ENCODE results near the gene HSDL2. TPM values are rescaled to one million over a fixed set of nuclear protein-coding genes. Genes with fewer than 3 reads are reported as not detected.

Gene HSDL2
- total RNA-seq, 6 experiments from 2014 or later: 31.7 to 38.6 (median 33.5) TPM

DNA sequence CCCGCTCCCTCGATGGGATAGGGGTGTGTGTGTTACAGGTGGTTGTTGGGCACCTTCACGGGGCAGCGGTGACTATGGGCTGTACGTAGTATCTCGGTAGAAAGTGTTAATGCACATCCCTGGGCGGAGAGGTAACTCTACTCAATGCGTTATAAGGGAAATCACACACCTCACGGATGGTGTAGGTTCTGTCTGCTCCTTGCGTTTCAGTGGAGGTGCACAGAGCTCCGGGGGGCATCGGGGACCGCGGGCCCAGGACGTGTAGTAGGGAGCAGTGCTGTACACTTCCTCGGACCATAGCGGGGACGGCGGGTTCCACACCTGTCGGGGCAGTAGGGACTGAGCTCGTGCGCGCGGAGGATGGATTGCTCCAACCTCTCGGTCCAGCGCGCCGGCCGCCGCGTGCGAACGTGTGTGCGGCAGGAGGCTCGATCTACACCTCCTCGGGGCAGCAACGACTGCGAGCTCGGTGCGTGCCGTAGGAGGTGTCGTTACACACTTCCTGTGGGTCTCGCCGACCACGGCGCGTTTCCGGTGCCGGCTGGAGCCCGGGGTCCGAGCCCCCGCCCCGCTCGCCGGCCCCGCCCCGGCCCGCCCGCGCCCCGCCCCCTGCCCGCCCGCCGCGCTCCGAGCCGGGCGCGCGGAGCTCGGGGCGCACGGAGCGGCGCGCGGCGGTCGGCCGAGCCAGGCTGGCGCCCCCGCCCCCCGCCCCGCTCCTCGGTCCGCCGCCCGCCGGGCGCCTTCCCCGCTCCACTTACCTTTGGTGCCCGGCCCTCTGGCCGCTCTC is 106.5 kb downstream of the HSDL2 start, which contains the start of gene KIAA1958:
TSS of gene KIAA1958 (plus strand) at position 607 of the 787 bp plus-strand sequence. CDS start 87,254 bp downstream, outside the sequence.
- Mint-ChIP-seq H3K4me3 (peak within 1 kb of the TSS; percentile 99), H3K27ac (peak within 1 kb of the TSS; percentile 82)

DNA sequence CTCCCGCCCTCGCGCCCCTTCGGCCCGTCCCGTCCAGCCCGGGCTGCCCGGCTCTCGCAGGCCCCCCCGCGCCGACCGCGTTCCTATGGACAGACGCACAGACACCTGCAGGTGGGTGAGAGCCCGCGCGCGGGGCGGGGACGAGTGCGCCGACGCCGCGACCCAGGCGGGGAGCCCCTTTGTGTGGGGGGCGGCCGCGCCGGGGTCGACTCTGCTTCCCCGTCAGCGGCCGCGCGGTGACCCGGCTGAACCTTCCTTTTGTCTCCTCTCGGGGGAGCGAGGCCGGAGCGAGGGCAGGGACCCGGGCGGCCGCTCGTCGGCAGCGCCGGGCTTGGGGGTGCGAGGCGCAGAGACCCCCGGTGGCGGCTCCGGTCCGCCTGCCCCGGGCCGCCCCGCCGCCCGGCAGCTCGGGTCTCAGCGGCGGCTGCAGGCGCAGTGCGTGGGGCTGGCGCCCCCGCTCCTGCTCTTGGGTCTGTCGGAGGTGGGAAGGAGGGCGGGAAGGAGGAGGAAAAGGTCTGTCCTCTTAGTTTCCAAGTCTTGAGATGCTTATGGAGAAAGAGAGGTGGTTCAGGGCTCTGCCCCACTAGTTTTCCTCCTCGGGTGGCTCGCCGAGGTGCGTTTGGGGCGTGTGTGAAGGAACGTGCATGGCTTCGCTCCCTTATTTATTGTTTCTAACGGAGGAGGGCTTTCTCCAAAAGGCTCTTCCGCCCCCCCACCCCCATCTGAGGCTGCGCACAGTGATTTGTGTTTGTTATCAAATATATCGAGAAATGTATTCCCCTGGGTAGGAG is 107.3 kb downstream of the HSDL2 start:
- DNase-seq: peak; percentile 18
- H3K27me3 Mint-ChIP-seq (ENCODE audit: insufficient read depth): no peaks in the 10 kb centered on the region; the same call in 1 of the 2 replicates
- H3K4me3 Mint-ChIP-seq: peak overlapping the region; percentile 99

More for the DNA sequence above, 106.5 kb downstream of the HSDL2 start, which contains the start of gene KIAA1958:
- Mint-ChIP-seq H3K9me3 (no peaks in the 10 kb centered on the region), H3K4me1 (ENCODE audit: low read depth) (peaks cover 52% of the 10 kb centered on the region), H3K27me3 (ENCODE audit: insufficient read depth) (no peaks in the 10 kb centered on the region; the same call in 1 of the 2 replicates), H3K36me3 (ENCODE audit: low read depth) (no peaks in the 10 kb centered on the region)
- TF ChIP-seq, protein P1, sequence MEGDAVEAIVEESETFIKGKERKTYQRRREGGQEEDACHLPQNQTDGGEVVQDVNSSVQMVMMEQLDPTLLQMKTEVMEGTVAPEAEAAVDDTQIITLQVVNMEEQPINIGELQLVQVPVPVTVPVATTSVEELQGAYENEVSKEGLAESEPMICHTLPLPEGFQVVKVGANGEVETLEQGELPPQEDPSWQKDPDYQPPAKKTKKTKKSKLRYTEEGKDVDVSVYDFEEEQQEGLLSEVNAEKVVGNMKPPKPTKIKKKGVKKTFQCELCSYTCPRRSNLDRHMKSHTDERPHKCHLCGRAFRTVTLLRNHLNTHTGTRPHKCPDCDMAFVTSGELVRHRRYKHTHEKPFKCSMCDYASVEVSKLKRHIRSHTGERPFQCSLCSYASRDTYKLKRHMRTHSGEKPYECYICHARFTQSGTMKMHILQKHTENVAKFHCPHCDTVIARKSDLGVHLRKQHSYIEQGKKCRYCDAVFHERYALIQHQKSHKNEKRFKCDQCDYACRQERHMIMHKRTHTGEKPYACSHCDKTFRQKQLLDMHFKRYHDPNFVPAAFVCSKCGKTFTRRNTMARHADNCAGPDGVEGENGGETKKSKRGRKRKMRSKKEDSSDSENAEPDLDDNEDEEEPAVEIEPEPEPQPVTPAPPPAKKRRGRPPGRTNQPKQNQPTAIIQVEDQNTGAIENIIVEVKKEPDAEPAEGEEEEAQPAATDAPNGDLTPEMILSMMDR (IDR thresholded peaks at IDR 0.05): no peak
- DNase-seq: peak; percentile 72

DNA sequence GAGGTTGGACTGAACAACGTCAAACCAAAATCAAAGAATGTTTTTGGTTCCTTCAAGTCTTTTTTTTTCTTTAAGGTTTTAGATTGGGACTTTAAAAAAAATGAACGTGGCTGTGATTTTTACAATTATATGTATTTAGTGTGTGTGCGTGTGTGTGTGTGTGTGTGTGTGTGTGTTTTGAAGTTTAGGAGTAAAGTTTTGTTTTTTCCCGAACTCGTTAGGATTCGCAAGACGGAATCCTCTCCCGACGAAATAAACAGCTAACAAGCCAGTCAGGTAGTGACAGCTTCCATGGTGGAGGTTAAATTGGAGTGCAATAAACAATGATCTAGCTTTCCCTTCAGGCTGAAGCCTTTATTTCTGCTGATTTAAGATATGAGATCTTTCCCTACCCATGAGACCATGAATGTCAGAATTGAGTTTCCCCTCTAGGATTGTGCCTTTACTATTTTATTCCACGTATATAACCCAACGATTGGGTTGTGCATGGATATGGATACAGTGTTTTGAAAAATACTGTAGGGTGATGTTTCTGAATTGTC is 108.0 kb downstream of the HSDL2 start:
- no peaks in the 10 kb centered on the region for H3K9me3 Mint-ChIP-seq
- peaks cover 63% of the 10 kb centered on the region for H3K4me1 Mint-ChIP-seq (ENCODE audit: low read depth)
- peak overlapping the region; percentile 77 for H3K27ac Mint-ChIP-seq

More for the DNA sequence above, 107.3 kb downstream of the HSDL2 start:
- TF ChIP-seq, protein P1 (IDR thresholded peaks at IDR 0.05): no peak
- no peaks in the 10 kb centered on the region for H3K9me3 Mint-ChIP-seq
- H3K27ac Mint-ChIP-seq: peak overlapping the region; percentile 77
- H3K36me3 Mint-ChIP-seq (ENCODE audit: low read depth): peaks cover 1% of the 10 kb centered on the region; the same call in 1 of the 2 replicates
- peaks cover 59% of the 10 kb centered on the region for H3K4me1 Mint-ChIP-seq (ENCODE audit: low read depth)

DNA sequence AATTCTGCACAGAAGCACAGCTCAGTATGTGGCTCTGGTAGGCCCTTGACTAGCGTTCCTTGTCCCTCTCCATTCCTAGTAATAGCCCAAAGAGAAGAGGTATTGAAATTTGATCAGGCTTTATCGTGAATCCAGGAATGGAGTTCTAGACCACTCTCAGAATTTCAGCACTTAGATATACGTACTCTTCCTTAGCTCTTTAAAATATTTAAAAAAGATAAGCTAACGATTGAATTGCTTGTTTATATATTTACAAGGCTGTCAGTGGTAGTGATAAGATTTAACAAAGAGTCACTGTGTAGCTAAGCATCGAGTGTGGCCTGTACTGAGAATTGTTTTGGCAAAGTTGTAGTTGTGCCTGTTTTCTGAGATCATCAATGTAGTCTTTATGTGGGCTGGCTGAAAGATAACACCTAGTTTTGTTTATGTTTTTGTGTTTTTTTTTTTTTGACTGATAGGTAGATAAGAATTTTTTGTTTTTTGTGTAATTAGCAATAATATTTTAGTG is 109.2 kb downstream of the HSDL2 start:
- no peak for DNase-seq
- Mint-ChIP-seq H3K36me3 (ENCODE audit: low read depth) (peaks cover 18% of the 10 kb centered on the region), H3K27me3 (ENCODE audit: insufficient read depth) (no peaks in the 10 kb centered on the region; the same call in 1 of the 2 replicates), H3K27ac (no peak overlapping the region), H3K4me1 (ENCODE audit: low read depth) (peaks cover 75% of the 10 kb centered on the region), H3K9me3 (peaks cover 11% of the 10 kb centered on the region), H3K4me3 (no peak overlapping the region; the same call in 1 of the 2 replicates)
- TF ChIP-seq, protein P1 (IDR thresholded peaks at IDR 0.05): no peak

More for the DNA sequence above, 108.0 kb downstream of the HSDL2 start:
- Mint-ChIP-seq H3K27me3 (ENCODE audit: insufficient read depth) (no peaks in the 10 kb centered on the region; the same call in 1 of the 2 replicates), H3K4me3 (peak overlapping the region; percentile 99), H3K36me3 (ENCODE audit: low read depth) (peaks cover 6% of the 10 kb centered on the region)
- DNase-seq: no peak
- TF ChIP-seq, protein P1 (IDR thresholded peaks at IDR 0.05): no peak

All from HFFc6 (cell line).